Peyer's patch (tissue), 4 donors: ENCODE measurements around the gene LCN10.

Source experiments
- CTCF ChIP-seq, 6 experiments: fragments of 450-650 bp in 4 of 6; fragments of 200-600 bp in 2 of 6; sonication (generic) in 1 of 6; IDR thresholded peaks; one replicate each; pipeline ENCODE4 v1.5.1; 2017 to 2019; ENCODE audit warnings: antibody characterized with exemption in 6 of 6, mild to moderate bottlenecking in 3 of 6, moderate library complexity in 1 of 6
- POLR2A ChIP-seq, 2 donors: fragments of 450-650 bp; IDR thresholded peaks; one replicate each; pipeline ENCODE4 v1.5.1; 2017; ENCODE audit warnings: antibody characterized with exemption in 2 of 2, mild to moderate bottlenecking in 2 of 2, moderate library complexity in 2 of 2

GRCh38 chr9:136761545-136761981, 18.8 kb upstream of the LCN10 start:
- TF ChIP-seq CTCF (IDR thresholded peaks at IDR 0.05) (no peak), POLR2A (IDR thresholded peaks at IDR 0.05) (no peak)
